ENCODE data around the gene LTBP1.

LTBP1 gene

GRCh38 chr2:33069894-33070651 is 123.3 kb downstream of the LTBP1 start:
- in situ Hi-C loops (cut with MboI; ENCODE audit: low sequenced_read_pairs): no loop called here

GRCh38 chr2:33071591-33071990 is 124.8 kb downstream of the LTBP1 start:
- in situ Hi-C loops (cut with MboI; ENCODE audit: low sequenced_read_pairs): no loop called here

GRCh38 chr2:33072614-33073013 is 125.9 kb downstream of the LTBP1 start:
- in situ Hi-C loops (cut with MboI; ENCODE audit: low sequenced_read_pairs): no loop called here

- in situ Hi-C loops (cut with MboI; ENCODE audit: low sequenced_read_pairs): no loop called here
These were observed 126.3 kb downstream of the LTBP1 start for GRCh38 chr2:33073018-33073417.

GRCh38 chr2:33074197-33074596 is 127.4 kb downstream of the LTBP1 start:
- in situ Hi-C loops (cut with MboI; ENCODE audit: low sequenced_read_pairs): no loop called here

- in situ Hi-C loops (cut with MboI; ENCODE audit: low sequenced_read_pairs): no loop called here
These were observed 130.6 kb downstream of the LTBP1 start for GRCh38 chr2:33077311-33077710.

GRCh38 chr2:33077844-33078243 is 131.1 kb downstream of the LTBP1 start:
- in situ Hi-C loops (cut with MboI; ENCODE audit: low sequenced_read_pairs): no loop called here

- in situ Hi-C loops (cut with MboI; ENCODE audit: low sequenced_read_pairs): no loop called here
These were observed 134.9 kb downstream of the LTBP1 start for GRCh38 chr2:33081691-33082090.

GRCh38 chr2:33083699-33084387 is 137.1 kb downstream of the LTBP1 start:
- in situ Hi-C loops (cut with MboI; ENCODE audit: low sequenced_read_pairs): no loop called here

- in situ Hi-C loops (cut with MboI; ENCODE audit: low sequenced_read_pairs): no loop called here
These were observed 137.7 kb downstream of the LTBP1 start for GRCh38 chr2:33084433-33084832.

GRCh38 chr2:33085646-33086045 is 138.9 kb downstream of the LTBP1 start:
- in situ Hi-C loops (cut with MboI; ENCODE audit: low sequenced_read_pairs): no loop called here

- in situ Hi-C loops (cut with MboI; ENCODE audit: low sequenced_read_pairs): no loop called here
These were observed 139.8 kb downstream of the LTBP1 start for GRCh38 chr2:33086400-33087015.

- in situ Hi-C loops (cut with MboI; ENCODE audit: low sequenced_read_pairs): no loop called here
These were observed 143.9 kb downstream of the LTBP1 start for GRCh38 chr2:33090553-33091134.

GRCh38 chr2:33091541-33092123 is 144.9 kb downstream of the LTBP1 start:
- in situ Hi-C loops (cut with MboI; ENCODE audit: low sequenced_read_pairs): no loop called here

- in situ Hi-C loops (cut with MboI; ENCODE audit: low sequenced_read_pairs): no loop called here
These were observed 146.7 kb downstream of the LTBP1 start for GRCh38 chr2:33093283-33093993.

GRCh38 chr2:33094303-33094702 is 147.6 kb downstream of the LTBP1 start:
- in situ Hi-C loops (cut with MboI; ENCODE audit: low sequenced_read_pairs): no loop called here

GRCh38 chr2:33099989-33100388 is 153.2 kb downstream of the LTBP1 start:
- in situ Hi-C loops (cut with MboI; ENCODE audit: low sequenced_read_pairs): no loop called here

- in situ Hi-C loops (cut with MboI; ENCODE audit: low sequenced_read_pairs): no loop called here
These were observed 154.2 kb downstream of the LTBP1 start for GRCh38 chr2:33100921-33101320.

GRCh38 chr2:33104052-33104623 is 157.4 kb downstream of the LTBP1 start:
- in situ Hi-C loops (cut with MboI; ENCODE audit: low sequenced_read_pairs): no loop called here

GRCh38 chr2:33104726-33105125 is 158.0 kb downstream of the LTBP1 start:
- in situ Hi-C loops (cut with MboI; ENCODE audit: low sequenced_read_pairs): no loop called here

All from HL-60/S4 treated with phorbol 12-myristate 13-acetate at 8.2 ng/mL for 4 days and 3 days (cell line).